Progenitor cell of endocrine pancreas (in vitro differentiated cells): ENCODE measurements around the gene ZBTB40. TPM values are rescaled to one million over a fixed set of nuclear protein-coding genes. Genes with fewer than 3 reads are reported as not detected.

ENCODE experiments used
- DNase-seq: peaks from one replicate; pipeline ENCODE4 v3.0.0; 2021; ENCODE audit warnings: low spot score; ENCODE audit not compliant: unreplicated experiment
- H3K27ac Mint-ChIP-seq: 2 replicates; pipeline ENCODE4 v1.8.0; 2021; ENCODE audit warnings: mild to moderate bottlenecking, moderate library complexity, mixed read lengths
- H3K27me3 Mint-ChIP-seq: 2 replicates; pipeline ENCODE4 v1.8.0; 2021; ENCODE audit warnings: mixed read lengths
- H3K36me3 Mint-ChIP-seq: 2 replicates; pipeline ENCODE4 v1.8.0; 2022; ENCODE audit warnings: mixed read lengths; ENCODE audit not compliant: insufficient read depth
- H3K4me1 Mint-ChIP-seq: 2 replicates; pipeline ENCODE4 v1.8.0; 2021; ENCODE audit warnings: low read depth, mixed read lengths
- H3K4me3 Mint-ChIP-seq: 2 replicates; pipeline ENCODE4 v1.8.0; 2021; ENCODE audit warnings: low read depth, mild to moderate bottlenecking, moderate library complexity, mixed read lengths
- H3K9me3 Mint-ChIP-seq: 2 replicates; pipeline ENCODE4 v1.8.0; 2021; ENCODE audit warnings: low read depth, mixed read lengths
- total RNA-seq: library from RNA; stranded (reverse); gene quantifications from 2 replicates; pipeline ENCODE4 v1.2.1, GENCODE V29; 2021
- TF ChIP-seq, protein P1 (sequence below): fragments of 200-600 bp; sonication (generic); IDR thresholded peaks from one replicate; pipeline ENCODE4 v1.5.0; 2021; ENCODE audit warnings: antibody characterized with exemption, mild to moderate bottlenecking; ENCODE audit not compliant: unreplicated experiment

ZBTB40 gene
- total RNA-seq, 1 donor from 2014 or later = 40.9 TPM

DNA sequence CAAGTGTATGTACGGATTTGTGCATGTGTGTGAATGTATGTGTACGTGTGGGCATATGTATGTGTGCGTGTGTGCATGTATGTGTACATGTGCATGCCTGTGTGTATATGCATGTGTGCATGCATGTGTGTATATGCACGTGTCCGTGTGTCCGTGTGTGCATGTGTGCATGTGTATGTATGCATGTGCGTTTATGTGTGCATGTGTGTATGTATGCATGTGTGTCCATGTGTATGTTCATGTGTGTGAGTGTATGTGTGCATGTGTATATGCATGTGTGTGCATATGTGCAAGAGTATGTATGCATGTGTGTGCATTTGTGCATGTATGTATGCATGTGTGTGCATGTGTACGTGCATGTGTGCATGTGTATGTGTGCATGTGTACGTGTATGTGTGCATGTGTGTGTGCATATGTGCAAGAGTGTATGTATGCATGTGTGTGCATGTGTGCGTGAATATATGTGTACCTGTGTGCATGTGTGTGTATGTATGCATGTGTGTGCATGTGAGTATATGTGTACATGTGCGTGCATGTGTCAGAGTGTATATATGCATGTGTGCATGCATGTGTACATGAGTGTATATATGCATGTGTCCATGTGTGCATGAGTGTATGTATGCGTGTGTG, 127.2 kb downstream of the ZBTB40 start:
- H3K4me1 Mint-ChIP-seq = no peaks in the 10 kb centered on the region
- peaks cover 11% of the 10 kb centered on the region for H3K9me3 Mint-ChIP-seq
- H3K27me3 Mint-ChIP-seq = peaks cover 23% of the 10 kb centered on the region
- DNase-seq = no peak
- H3K4me3 Mint-ChIP-seq = no peak overlapping the region
- TF ChIP-seq, protein P1, sequence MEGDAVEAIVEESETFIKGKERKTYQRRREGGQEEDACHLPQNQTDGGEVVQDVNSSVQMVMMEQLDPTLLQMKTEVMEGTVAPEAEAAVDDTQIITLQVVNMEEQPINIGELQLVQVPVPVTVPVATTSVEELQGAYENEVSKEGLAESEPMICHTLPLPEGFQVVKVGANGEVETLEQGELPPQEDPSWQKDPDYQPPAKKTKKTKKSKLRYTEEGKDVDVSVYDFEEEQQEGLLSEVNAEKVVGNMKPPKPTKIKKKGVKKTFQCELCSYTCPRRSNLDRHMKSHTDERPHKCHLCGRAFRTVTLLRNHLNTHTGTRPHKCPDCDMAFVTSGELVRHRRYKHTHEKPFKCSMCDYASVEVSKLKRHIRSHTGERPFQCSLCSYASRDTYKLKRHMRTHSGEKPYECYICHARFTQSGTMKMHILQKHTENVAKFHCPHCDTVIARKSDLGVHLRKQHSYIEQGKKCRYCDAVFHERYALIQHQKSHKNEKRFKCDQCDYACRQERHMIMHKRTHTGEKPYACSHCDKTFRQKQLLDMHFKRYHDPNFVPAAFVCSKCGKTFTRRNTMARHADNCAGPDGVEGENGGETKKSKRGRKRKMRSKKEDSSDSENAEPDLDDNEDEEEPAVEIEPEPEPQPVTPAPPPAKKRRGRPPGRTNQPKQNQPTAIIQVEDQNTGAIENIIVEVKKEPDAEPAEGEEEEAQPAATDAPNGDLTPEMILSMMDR = no peak
- H3K36me3 Mint-ChIP-seq = no peaks in the 10 kb centered on the region
- no peak overlapping the region for H3K27ac Mint-ChIP-seq

DNA sequence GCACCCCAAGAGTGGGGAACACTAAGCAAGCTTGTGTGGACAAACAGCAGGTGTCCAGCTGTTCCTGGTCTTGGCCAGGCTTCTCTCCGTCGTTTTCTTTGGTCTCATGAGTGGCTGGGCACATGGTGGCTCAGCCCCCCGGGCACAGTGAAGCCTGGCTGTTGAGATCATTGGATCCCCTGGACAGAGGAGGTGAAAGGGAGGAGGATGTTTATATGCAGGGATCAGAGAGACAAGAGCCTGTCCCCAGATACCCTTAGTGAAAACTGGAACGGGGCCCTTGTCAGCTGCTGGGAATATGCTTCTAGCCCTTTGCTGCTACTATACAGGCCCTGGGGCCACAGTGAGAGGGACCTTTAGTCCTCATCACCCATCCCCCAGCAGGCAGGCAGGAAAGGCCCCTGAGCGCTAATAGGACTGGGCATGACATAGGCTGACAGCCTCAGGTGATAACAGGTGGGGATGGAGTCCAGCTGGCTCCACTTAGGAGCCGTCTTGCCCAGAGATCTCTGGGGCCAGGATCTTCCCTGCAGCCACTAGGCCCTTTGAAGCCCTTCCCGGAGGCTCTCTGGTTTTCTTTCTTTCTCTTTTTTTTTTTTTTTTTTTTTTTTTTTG, 128.0 kb downstream of the ZBTB40 start:
- Mint-ChIP-seq H3K9me3 (peaks cover 11% of the 10 kb centered on the region), H3K27ac (no peak overlapping the region), H3K4me3 (no peak overlapping the region), H3K27me3 (peaks cover 18% of the 10 kb centered on the region), H3K4me1 (no peaks in the 10 kb centered on the region), H3K36me3 (no peaks in the 10 kb centered on the region)
- TF ChIP-seq, protein P1 = no peak
- no peak for DNase-seq

Other genes starting within 250 kb of the ZBTB40 start
- gene EPHA8, start 111.6 kb downstream of the ZBTB40 start, total RNA-seq = 0.11 and 0.24 TPM in 2 replicates
- gene C1QA, start 184.8 kb downstream of the ZBTB40 start, total RNA-seq = not detected in 2 replicates
- gene C1QC, start 191.8 kb downstream of the ZBTB40 start, total RNA-seq = not detected in 2 replicates
- gene C1QB, start 201.4 kb downstream of the ZBTB40 start, total RNA-seq = not detected in 2 replicates